B cell (primary cell): ENCODE data around the gene FKBP6. TPM values are rescaled to one million over a fixed set of nuclear protein-coding genes. Genes with fewer than 3 reads are reported as not detected.

Experiments
- ATAC-seq: fragments of 200-7000 bp; cut with Tn5 transposase; one replicate; pipeline ENCODE4 v1.10.0; 2021; ENCODE audit warnings: low read depth, mild to moderate bottlenecking, moderate number of reproducible peaks, moderate library complexity
- CTCF ChIA-PET: fragments of 350-600 bp; sonication (Branson Sonifier 250); formaldehyde crosslinking; loops from one replicate; lab custom pipeline; 2021; ENCODE audit warnings: antibody characterized with exemption, inconsistent platforms; lab: Charles Lee
- POLR2A ChIA-PET: fragments of 350-600 bp; sonication (Branson Sonifier 250); formaldehyde crosslinking; loops from one replicate; lab custom pipeline; 2021; ENCODE audit warnings: antibody characterized with exemption; lab: Charles Lee
- DNase-seq: peaks from one replicate; pipeline ENCODE4 v3.0.0; 2013
- H2AFZ ChIP-seq: 2 replicates; pipeline ENCODE4 v1.6.1; 2012; ENCODE audit warnings: mild to moderate bottlenecking, low read depth, low read length; ENCODE audit not compliant: insufficient read depth, poor library complexity, severe bottlenecking
- H3K27ac ChIP-seq, 2 donors: 1 replicate in 1 of 2; 2 replicates in 1 of 2; pipeline ENCODE4 v1.5.1; 2012 to 2013; ENCODE audit warnings: low read length in 2 of 2, mild to moderate bottlenecking in 2 of 2, moderate library complexity in 1 of 2
- H3K27me3 ChIP-seq, 4 experiments: fragments of 200-600 bp in 1 of 4; sonication (generic) in 1 of 4; replicated peaks in 1 of 4; 1 replicate in 2 of 4; 2 replicates in 2 of 4; pipeline versions ENCODE4 v1.6.1 to v1.7.0; 2013 to 2016; ENCODE audit warnings: low read length in 3 of 4, mild to moderate bottlenecking in 2 of 4, mixed read lengths in 1 of 4, moderate library complexity in 1 of 4; ENCODE audit not compliant: insufficient read depth in 4 of 4, control insufficient read depth in 3 of 4; ENCODE audit errors: control extremely low read depth in 1 of 4
- H3K36me3 ChIP-seq, 2 experiments: replicated peaks in 1 of 2; 1 replicate in 1 of 2; 2 replicates in 1 of 2; pipeline versions ENCODE4 v1.6.1 to v1.7.1; 2013; ENCODE audit warnings: low read length in 1 of 2; ENCODE audit not compliant: insufficient read depth in 2 of 2, control insufficient read depth in 1 of 2; ENCODE audit errors: control extremely low read depth in 1 of 2, extremely low read depth in 1 of 2
- H3K4me1 ChIP-seq, 2 donors: fragments of 200-600 bp in 1 of 2; sonication (generic) in 1 of 2; 1 replicate in 1 of 2; 2 replicates in 1 of 2; pipeline versions ENCODE4 v1.5.1 to v1.6.1; 2013 to 2017; ENCODE audit warnings: low read length in 2 of 2; ENCODE audit not compliant: control insufficient read depth in 2 of 2, insufficient read depth in 2 of 2
- H3K4me2 ChIP-seq: replicated peaks from 2 replicates; pipeline ENCODE3; 2012; ENCODE audit warnings: mild to moderate bottlenecking, low read depth, low read length; ENCODE audit not compliant: poor library complexity, severe bottlenecking
- H3K4me3 ChIP-seq, 5 experiments: fragments of 200-600 bp in 1 of 5; sonication (generic) in 1 of 5; 1 replicate in 3 of 5; 2 replicates in 2 of 5; pipeline versions ENCODE4 v1.5.1 to v1.7.0; 2011 to 2016; ENCODE audit warnings: low read length in 4 of 5, mild to moderate bottlenecking in 4 of 5, low read depth in 2 of 5, control low read depth in 1 of 5, moderate library complexity in 1 of 5; ENCODE audit not compliant: insufficient read depth in 1 of 5; ENCODE audit errors: control extremely low read depth in 1 of 5, extremely low read depth in 1 of 5
- H3K79me2 ChIP-seq: fragments of 200-600 bp; sonication (generic); one replicate; pipeline ENCODE4 v1.6.0; 2016; ENCODE audit warnings: low read length; ENCODE audit not compliant: control insufficient read depth, insufficient read depth
- H3K9ac ChIP-seq: fragments of 200-600 bp; sonication (generic); 2 replicates; pipeline ENCODE4 v1.6.1; 2017; ENCODE audit warnings: mild to moderate bottlenecking, low read length, moderate library complexity
- H3K9me3 ChIP-seq, 3 donors: one replicate each; pipeline versions ENCODE4 v1.6.1 to v1.7.1; 2013; ENCODE audit warnings: low read length in 2 of 3; ENCODE audit not compliant: control insufficient read depth in 2 of 3, insufficient read depth in 1 of 3; ENCODE audit errors: control extremely low read depth in 1 of 3
- H4K20me1 ChIP-seq: 2 replicates; pipeline ENCODE4 v1.6.0; 2012; ENCODE audit warnings: mild to moderate bottlenecking, low read length; ENCODE audit not compliant: insufficient read depth, control insufficient read depth, poor library complexity, severe bottlenecking
- H3K27ac Mint-ChIP-seq: one replicate; pipeline ENCODE4 v1.8.0; 2021; ENCODE audit warnings: mixed read lengths
- H3K27me3 Mint-ChIP-seq: one replicate; pipeline ENCODE4 v1.8.0; 2021; ENCODE audit warnings: mixed read lengths
- H3K4me1 Mint-ChIP-seq: one replicate; pipeline ENCODE4 v1.8.0; 2021; ENCODE audit warnings: mixed read lengths
- H3K4me3 Mint-ChIP-seq: one replicate; pipeline ENCODE4 v1.8.0; 2021; ENCODE audit warnings: mixed read lengths
- H3K9me3 Mint-ChIP-seq: one replicate; pipeline ENCODE4 v1.8.0; 2022; ENCODE audit warnings: mixed read lengths; ENCODE audit not compliant: insufficient read depth
- EZH2 ChIP-seq: IDR thresholded peaks from 2 replicates; pipeline ENCODE4 v1.6.1; 2012; ENCODE audit warnings: borderline replicate concordance, low read depth, mild to moderate bottlenecking, moderate library complexity, low read length; ENCODE audit not compliant: insufficient read depth, poor library complexity, severe bottlenecking
- WGBS: methylation state at CpG from one replicate; pipeline ENCODE4 v1.1.5; 2013; ENCODE audit warnings: missing lambda C conversion rate; ENCODE audit not compliant: insufficient coverage; 5-methylcytosine and 5-hydroxymethylcytosine counted together
- intact Hi-C: fragments of 100-400 bp; cut with micrococcal nuclease; formaldehyde crosslinking; loops from one replicate; pipeline ENCODE4 v1.10.0; 2022
- polyA plus RNA-seq: library from polyadenylated mRNA; depleted of rRNA; stranded (reverse); fragments of >200 nt; gene quantifications from 2 replicates; pipeline ENCODE4 v1.2.3, GENCODE V29; 2012
- total RNA-seq, 2 donors: library from RNA; stranded (reverse); fragments of 120-200 nt in 1 of 2; gene quantifications; 1 replicate in 1 of 2; 2 replicates in 1 of 2; pipeline versions ENCODE4 v1.2.3 to v1.2.4, GENCODE V29; 2013 to 2022
- TF ChIP-seq, protein P1 (sequence below): fragments of 200-600 bp; IDR thresholded peaks from one replicate; pipeline ENCODE4 v1.8.0; 2022; ENCODE audit warnings: antibody characterized with exemption, mild to moderate bottlenecking

FKBP6 gene
- total and polyA plus RNA-seq, 2 donors (not counting 1 experiment from before 2014, with no cell fraction given) = not detected

DNA sequence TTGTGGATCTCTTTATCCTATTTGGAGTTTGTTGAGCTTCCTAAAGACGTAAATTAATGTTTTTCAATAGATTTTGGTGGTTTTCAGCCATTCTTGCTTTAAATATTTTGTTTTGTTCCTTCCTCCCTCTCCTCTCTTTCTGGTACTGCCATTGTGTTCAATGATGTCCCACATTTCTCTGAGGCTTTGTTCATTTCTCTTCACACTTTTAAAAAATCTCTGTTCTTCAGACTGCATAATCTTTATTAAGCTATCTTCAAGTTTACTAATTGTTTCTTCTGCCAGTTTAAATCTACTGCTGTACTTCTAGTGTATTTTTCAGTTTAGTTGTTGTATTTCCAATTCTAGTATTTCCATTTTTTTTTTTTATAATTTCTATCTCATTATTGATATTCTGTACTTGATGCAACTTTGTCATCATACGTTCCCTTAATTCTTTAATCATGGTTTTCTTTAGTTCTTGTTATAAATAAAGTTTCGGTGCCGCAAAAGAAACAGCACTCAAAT, 60.0 kb downstream of the FKBP6 start:
- Histone ChIP-seq H3K36me3 (no peaks in the 10 kb centered on the region), H3K27me3 (peaks cover 0 to 4% (median 0%) of the 10 kb centered on the region in 4 experiments), H4K20me1 (no peaks in the 10 kb centered on the region), H3K9me3 (peaks cover 1 to 64% (median 29%) of the 10 kb centered on the region in 3 donors), H3K4me2 (no peak overlapping the region), H3K79me2 (no peaks in the 10 kb centered on the region), H3K4me1 (no peaks in the 10 kb centered on the region), H2AFZ (no peak overlapping the region), H3K4me3 (no peak overlapping the region), H3K9ac (no peak overlapping the region), H3K27ac (no peak overlapping the region)
- Mint-ChIP-seq H3K27ac (no peak overlapping the region), H3K4me3 (no peak overlapping the region), H3K9me3 (peaks cover 17% of the 10 kb centered on the region), H3K27me3 (no peaks in the 10 kb centered on the region), H3K4me1 (no peaks in the 10 kb centered on the region)
- no CpG with 5 or more reads among the region's 4 CpGs for WGBS
- intact Hi-C loops = no loop called here
- ChIA-PET CTCF (no interaction called here), POLR2A (no interaction called here)
- TF ChIP-seq, protein P1, sequence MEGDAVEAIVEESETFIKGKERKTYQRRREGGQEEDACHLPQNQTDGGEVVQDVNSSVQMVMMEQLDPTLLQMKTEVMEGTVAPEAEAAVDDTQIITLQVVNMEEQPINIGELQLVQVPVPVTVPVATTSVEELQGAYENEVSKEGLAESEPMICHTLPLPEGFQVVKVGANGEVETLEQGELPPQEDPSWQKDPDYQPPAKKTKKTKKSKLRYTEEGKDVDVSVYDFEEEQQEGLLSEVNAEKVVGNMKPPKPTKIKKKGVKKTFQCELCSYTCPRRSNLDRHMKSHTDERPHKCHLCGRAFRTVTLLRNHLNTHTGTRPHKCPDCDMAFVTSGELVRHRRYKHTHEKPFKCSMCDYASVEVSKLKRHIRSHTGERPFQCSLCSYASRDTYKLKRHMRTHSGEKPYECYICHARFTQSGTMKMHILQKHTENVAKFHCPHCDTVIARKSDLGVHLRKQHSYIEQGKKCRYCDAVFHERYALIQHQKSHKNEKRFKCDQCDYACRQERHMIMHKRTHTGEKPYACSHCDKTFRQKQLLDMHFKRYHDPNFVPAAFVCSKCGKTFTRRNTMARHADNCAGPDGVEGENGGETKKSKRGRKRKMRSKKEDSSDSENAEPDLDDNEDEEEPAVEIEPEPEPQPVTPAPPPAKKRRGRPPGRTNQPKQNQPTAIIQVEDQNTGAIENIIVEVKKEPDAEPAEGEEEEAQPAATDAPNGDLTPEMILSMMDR = no peak
- no peak for TF ChIP-seq EZH2
- ATAC-seq (no peak), DNase-seq (no peak)

DNA sequence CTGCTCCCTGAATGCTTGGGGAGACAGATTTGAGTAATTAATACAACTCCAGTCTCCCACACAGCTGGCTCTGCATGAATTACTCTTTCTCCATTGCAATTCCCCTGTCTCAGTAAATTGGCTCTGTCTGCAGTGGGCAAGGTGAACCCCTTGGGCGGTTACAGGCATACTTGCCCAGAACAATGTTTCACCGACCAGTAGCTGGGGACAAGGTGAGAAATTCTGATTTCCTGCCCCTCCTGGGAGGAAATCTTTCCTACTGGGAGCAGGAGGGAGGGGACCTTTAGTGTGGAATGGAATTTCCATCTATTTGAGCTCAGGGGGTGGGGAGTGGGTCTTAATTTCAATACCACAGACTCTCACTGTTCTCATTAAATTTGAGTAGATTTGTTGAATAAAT, 63.4 kb downstream of the FKBP6 start:
- H3K36me3 ChIP-seq = no peaks in the 10 kb centered on the region
- CTCF ChIA-PET = no interaction called here
- peaks cover 4% of the 10 kb centered on the region for H3K27me3 Mint-ChIP-seq
- intact Hi-C loops = no loop called here
- TF ChIP-seq EZH2 = no peak
- TF ChIP-seq, protein P1 = no peak
- no peak overlapping the region for H3K4me3 Mint-ChIP-seq
- H3K4me3 ChIP-seq = no peak overlapping the region
- H3K9ac ChIP-seq = no peak overlapping the region
- no peak overlapping the region for H3K27ac Mint-ChIP-seq
- no peaks in the 10 kb centered on the region for H3K79me2 ChIP-seq
- no peaks in the 10 kb centered on the region for H4K20me1 ChIP-seq
- no peak overlapping the region for H2AFZ ChIP-seq
- no peaks in the 10 kb centered on the region for H3K4me1 Mint-ChIP-seq
- ATAC-seq = no peak
- no peak overlapping the region for H3K4me2 ChIP-seq
- H3K27ac ChIP-seq = no peak overlapping the region
- 70% methylated on average over 2 of the region's 2 CpGs for WGBS
- H3K27me3 ChIP-seq = peaks cover 0 to 4% (median 0%) of the 10 kb centered on the region in 4 experiments
- no peak for DNase-seq
- H3K9me3 ChIP-seq = peaks cover 1 to 42% (median 27%) of the 10 kb centered on the region in 3 donors
- peaks cover 11% of the 10 kb centered on the region for H3K9me3 Mint-ChIP-seq
- no peaks in the 10 kb centered on the region for H3K4me1 ChIP-seq
- POLR2A ChIA-PET = no interaction called here
